Activated CD4-positive, CD25-positive, alpha-beta regulatory T cell (primary cell): Measurements from ENCODE around the gene CAPN14.

ENCODE experiments used
- DNase-seq, 4 experiments: peaks; one replicate each; lab custom pipeline; 2025; lab: John Stamatoyannopoulos, UW

Gene CAPN14

DNA sequence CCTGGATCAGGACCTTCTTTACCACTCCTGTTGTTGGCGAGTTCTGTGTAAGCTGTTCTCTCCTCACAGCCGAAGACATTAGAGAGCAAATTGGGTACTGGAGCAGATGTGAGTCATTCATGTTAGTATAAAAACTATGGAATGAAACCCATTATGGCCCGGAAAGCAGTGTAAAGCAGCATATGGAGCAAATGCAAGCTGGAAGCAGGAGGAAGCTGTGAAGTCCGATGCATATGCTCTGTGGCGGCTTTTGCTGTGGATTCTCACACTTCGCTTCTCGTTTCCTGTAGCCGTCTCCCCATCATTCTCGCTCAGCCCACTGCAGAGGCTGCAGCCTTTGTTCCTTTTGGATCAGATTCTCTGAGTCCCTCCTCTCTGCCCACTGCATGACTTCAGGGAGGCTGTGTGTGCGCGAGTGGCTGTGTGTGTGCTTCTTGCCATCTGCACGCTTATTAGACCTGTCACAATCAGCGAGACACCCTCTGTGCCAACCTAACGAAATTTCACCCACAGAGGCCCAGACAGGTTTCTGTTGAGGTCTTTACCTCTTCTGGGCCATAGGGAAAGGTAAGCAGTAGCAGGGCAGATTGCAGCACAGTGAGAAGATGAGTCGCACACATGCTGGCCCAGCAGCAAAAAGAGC lies 75.8 kb downstream of the CAPN14 start:
- no peak for DNase-seq

DNA sequence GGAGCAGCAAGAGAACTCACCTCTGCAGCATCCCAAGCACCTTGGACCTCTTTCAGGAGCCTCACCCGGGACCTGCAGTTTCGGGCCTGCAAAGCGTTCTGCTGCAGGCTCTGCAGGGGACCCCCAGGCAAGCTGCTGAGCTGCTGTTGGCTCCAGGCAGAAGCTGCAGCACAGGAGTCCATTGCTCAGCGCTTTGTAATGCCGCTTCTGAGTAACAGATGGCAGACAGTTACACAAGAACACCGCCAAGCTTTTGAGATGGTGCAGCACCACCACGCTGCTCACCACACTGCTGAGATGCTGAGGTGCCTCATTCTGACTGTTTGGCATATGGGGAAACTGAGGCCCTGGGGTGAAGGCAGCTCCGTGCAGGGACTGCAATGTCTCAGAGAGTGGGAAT lies 77.2 kb downstream of the CAPN14 start:
- no peak for DNase-seq

- no peak for DNase-seq
Observed at GRCh38 chr2:31139671-31140070, 77.6 kb downstream of the CAPN14 start.

DNA sequence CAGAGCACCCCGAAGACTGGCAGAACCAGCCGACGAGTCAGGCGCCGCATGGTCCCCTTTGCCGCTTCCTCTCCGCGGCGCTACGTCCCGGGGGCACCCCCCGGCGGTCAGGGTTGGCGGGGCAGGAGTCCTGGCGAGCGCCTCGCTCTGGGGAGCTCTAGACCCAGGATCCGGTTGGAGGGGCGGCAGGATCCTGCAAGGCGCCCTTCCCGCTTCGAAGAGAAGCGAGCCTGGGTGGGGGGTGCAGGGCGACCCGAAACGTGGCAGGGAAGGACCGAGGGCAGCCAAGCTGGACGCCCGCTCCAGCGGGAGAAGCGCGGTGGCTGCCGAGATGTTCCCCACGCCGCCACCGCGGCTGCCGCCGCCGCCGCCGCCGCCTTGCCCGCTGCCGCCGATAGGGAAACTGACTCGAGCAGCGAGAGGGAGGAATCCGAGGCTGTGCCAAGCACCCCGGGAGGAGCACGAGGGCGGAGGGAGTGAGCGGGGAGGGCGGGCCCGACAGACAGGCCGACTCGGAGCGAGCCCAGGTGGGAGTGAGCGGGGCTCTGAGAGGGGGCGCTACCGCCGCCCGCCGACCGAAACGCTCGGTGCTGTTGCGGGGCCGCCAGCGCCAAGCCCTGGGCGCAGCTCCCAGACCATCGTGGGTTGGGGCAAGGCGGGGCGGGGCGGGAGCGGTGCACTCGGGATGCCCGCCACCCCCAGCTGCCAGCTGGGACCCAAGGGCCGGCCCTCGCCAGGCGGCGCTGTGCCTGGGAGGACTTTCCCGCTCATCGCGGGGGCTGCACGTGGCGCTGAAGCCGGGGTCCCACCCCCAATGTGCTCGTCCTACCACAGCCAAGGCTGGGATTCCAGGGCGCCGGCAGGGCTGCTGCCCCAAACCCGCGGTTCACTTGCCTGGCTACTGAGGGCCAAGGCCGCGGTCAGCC lies 79.0 kb downstream of the CAPN14 start, which contains the start of gene GALNT14:
GALNT14 (minus strand) TSS at position 404 of the 926 bp plus-strand sequence; CDS start at position 50, 354 bp downstream.
- DNase-seq = no peak

- DNase-seq = no peak
Observed at GRCh38 chr2:31137211-31138036, 79.9 kb downstream of the CAPN14 start.

- DNase-seq = no peak
Observed at GRCh38 chr2:31136732-31137131, 80.6 kb downstream of the CAPN14 start.

DNA sequence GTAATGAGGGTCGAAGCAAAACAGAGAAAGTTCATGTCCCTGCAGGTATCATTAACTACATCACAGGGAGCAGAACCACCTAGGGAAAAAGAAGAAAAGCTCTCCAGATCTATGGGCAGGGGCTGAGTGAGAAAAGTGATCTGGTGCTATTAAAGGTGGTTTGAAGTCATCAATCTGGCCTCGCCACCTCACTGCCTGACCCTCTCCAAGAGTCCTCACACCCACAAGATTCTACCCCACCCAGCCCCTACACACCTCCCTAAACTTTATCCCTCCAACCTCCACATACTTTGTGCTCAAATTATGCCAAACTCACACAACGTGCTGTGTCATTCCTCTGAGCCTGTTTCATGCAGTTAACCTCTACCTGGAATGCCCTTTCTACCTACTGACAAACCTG lies 81.3 kb downstream of the CAPN14 start:
- no peak for DNase-seq

- DNase-seq = no peak
Observed at GRCh38 chr2:31134480-31134879, 82.8 kb downstream of the CAPN14 start.

GRCh38 chr2:31132786-31133185 lies 84.5 kb downstream of the CAPN14 start:
- no peak for DNase-seq

DNA sequence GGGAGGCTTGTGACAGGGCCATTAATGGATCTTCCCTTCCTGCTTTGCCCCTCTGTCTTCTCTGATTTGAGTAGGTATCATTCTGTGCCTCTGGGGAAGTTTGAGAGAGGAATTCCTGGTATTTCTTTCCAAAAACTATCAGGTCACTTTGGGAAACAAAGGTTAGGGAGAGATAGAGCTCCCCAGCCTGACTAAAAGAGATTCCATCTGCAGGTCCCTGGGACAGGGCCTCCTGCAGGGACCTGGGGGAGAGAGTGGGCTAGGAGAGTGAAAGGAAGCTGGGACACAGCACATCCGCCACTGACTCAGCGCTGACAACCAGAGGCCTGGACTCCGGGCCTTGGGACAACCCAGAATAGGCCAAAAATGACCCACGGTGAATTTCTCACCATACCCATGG lies 85.4 kb downstream of the CAPN14 start:
- no peak for DNase-seq

GRCh38 chr2:31129375-31130171 lies 87.7 kb downstream of the CAPN14 start:
- DNase-seq = no peak

GRCh38 chr2:31127931-31128330 lies 89.4 kb downstream of the CAPN14 start:
- no peak for DNase-seq

DNA sequence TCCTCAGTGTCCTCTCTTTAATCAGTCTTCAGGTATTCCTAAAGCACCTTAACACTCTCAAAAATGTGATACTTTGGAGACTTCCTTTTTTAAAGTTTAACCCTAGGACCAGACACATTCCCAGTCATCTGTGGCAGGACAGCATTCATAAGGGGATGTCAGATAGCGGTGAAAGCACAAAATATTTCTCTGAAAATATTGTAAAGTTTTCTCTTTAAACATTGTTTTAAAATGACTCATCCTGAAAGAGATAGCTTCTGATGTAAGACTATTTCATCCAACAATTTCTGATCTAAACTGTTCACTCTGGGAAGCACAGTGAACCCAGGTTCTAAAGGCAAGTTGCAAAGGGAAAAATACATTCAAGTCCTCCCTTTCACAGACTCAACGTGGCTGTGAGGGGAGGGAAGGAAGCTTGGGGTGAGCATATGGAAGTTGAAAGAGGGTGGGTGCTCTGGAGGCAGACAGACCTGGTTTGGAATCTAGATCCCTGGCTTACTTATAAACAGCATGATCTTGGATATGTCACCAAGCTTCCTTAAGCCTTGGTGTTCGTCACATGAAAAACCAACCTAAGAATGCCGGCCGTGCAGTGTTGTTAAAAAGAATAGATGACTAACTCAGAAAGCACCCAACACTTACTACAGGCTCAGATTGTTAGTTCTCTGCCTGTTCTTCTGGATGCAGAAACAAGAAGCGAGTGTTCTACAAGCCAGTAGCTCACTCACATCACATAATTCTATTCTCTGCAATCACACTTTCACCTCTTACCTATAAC lies 91.2 kb downstream of the CAPN14 start:
- DNase-seq = no peak

DNA sequence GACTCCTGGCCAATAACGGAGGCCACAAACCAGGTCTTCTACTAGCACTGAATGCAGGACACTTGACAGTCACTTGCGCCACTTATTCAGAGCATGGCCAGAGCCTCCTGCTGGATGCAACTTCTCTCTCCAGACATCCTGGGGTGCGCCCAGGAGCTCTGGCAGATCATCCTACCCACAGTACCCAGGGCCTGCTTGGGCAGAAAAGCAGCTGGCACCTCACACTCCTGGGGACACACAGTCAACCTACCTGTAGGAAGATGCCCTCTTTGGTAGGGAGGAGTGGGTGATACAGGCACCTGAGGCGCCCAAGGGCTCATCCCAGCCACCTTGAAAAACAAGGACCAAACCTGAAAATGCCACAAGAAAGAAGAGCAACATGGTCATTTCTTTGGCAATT lies 92.4 kb downstream of the CAPN14 start:
- no peak for DNase-seq
